K562 (cell line): ENCODE results near the gene UVRAG.

Source experiments
- BACH1 ChIP-seq: fragments of 200-800 bp; sonication (Bioruptor generic); IDR thresholded peaks from 2 replicates; pipeline ENCODE4 v1.6.1; 2016; ENCODE audit warnings: missing genetic modification characterization, missing compliant biosample characterization
- CBFB ChIP-seq: sonication (generic); formaldehyde crosslinking; IDR thresholded peaks from 2 replicates; pipeline ENCODE4 v1.4.0; 2020; ENCODE audit warnings: mild to moderate bottlenecking, missing genetic modification reagents
- CREB1 ChIP-seq, 2 experiments: sonication (generic) in 1 of 2; formaldehyde crosslinking in 1 of 2; IDR thresholded peaks; 2 replicates each; pipeline versions ENCODE4 v1.6.1 to v1.8.0; 2012 to 2022; ENCODE audit warnings: inconsistent platforms in 1 of 2, mild to moderate bottlenecking in 1 of 2, missing genetic modification reagents in 1 of 2, moderate library complexity in 1 of 2
- EZH2 ChIP-seq: IDR thresholded peaks from 2 replicates; pipeline ENCODE4 v1.6.1; 2012; ENCODE audit warnings: low read depth, mild to moderate bottlenecking, inconsistent platforms, low read length, borderline replicate concordance
- FOXK2 ChIP-seq, 2 experiments: fragments of 450-650 bp; IDR thresholded peaks in 1 of 2; conservative IDR thresholded peaks in 1 of 2; 2 replicates each; pipeline ENCODE4 v1.6.1; 2016; ENCODE audit warnings: low read depth in 2 of 2, mild to moderate bottlenecking in 1 of 2
- POLR2G ChIP-seq: fragments of 200-400 bp; formaldehyde crosslinking; IDR thresholded peaks from 2 replicates; pipeline ENCODE4 v1.6.1; 2017; ENCODE audit warnings: low read depth, mild to moderate bottlenecking, antibody characterized with exemption, low read length, moderate library complexity
- SMAD4 ChIP-seq: fragments of 250-450 bp; sonication (Bioruptor Pico); conservative IDR thresholded peaks from 2 replicates; pipeline ENCODE4 v1.8.0; 2021; ENCODE audit warnings: inconsistent platforms, mild to moderate bottlenecking, moderate library complexity
- THAP12 ChIP-seq: fragments of 250-450 bp; sonication (Bioruptor Pico); IDR thresholded peaks from 2 replicates; pipeline ENCODE4 v1.9.0; 2021; ENCODE audit warnings: mild to moderate bottlenecking, inconsistent platforms
- ZFP1 ChIP-seq: fragments of 450-650 bp; formaldehyde crosslinking; IDR thresholded peaks from 2 replicates; pipeline ENCODE4 v1.4.0; 2020; ENCODE audit warnings: mild to moderate bottlenecking, mixed read lengths
- ZNF174 ChIP-seq: fragments of 250-450 bp; sonication (Bioruptor Pico); IDR thresholded peaks from 2 replicates; pipeline ENCODE4 v1.4.0; 2020; ENCODE audit warnings: mild to moderate bottlenecking

GRCh38 chr11:76104285-76104684 lies 289.3 kb downstream of the UVRAG start:
- TF ChIP-seq ZNF174 (CRISPR knock-in tag) (no peak), EZH2 (no peak), THAP12 (CRISPR knock-in tag) (no peak), BACH1 (tag) (no peak), FOXK2 (conservative IDR thresholded peaks at IDR 0.05 in 1 of 2, IDR thresholded peaks at IDR 0.05 in 1 of 2; ENCODE audit: low read depth in 2 of 2) (no peak), ZFP1 (CRISPR knock-in tag) (no peak), CBFB (CRISPR knock-in tag) (no peak), SMAD4 (CRISPR knock-in tag) (no peak), POLR2G (no peak), CREB1 (IDR thresholded peaks at IDR 0.05) (no peak), CREB1 (CRISPR knock-in tag; IDR thresholded peaks at IDR 0.05) (no peak)
